ENCODE data around the gene MCMBP. TPM values are rescaled to one million over a fixed set of nuclear protein-coding genes. Genes with fewer than 3 reads are reported as not detected.

MCMBP gene
- polyA plus RNA-seq, 1 donor (not counting 4 experiments of a cell fraction or from before 2014, with no cell fraction given), result 74.4 TPM

- Histone ChIP-seq H3K4me3 (ENCODE audit: control insufficient read depth in 2 of 3, extremely low read depth in 1 of 3, insufficient read depth in 2 of 3, low read depth in 1 of 3, low read length in 3 of 3) (no peak overlapping the region), H3K79me2 (ENCODE audit: control insufficient read depth, insufficient read depth, low read length) (peaks cover 80% of the 10 kb centered on the region), H2AFZ (ENCODE audit: control insufficient read depth, low read length) (no peak overlapping the region), H3K9me1 (ENCODE audit: control insufficient read depth, extremely low read depth, insufficient read depth, low read length) (no peaks in the 10 kb centered on the region), H4K20me1 (ENCODE audit: control insufficient read depth, extremely low read depth, insufficient read depth, low read length) (peaks cover 6% of the 10 kb centered on the region), H3K9ac (ENCODE audit: control insufficient read depth, extremely low read depth, insufficient read depth, low read length) (no peak overlapping the region), H3K27ac (ENCODE audit: control insufficient read depth, insufficient read depth, low read length) (no peak overlapping the region), H3K4me1 (ENCODE audit: control insufficient read depth, extremely low read depth, insufficient read depth, low read length) (peaks cover 3% of the 10 kb centered on the region), H3K27me3 (ENCODE audit: control insufficient read depth, extremely low read depth, insufficient read depth, low read length) (no peaks in the 10 kb centered on the region), H3K9me3 (ENCODE audit: control insufficient read depth, low read depth, low read length) (no peaks in the 10 kb centered on the region), H3K36me3 (ENCODE audit: control insufficient read depth in 2 of 2, extremely low read depth in 1 of 2, insufficient read depth in 2 of 2, low read length in 2 of 2) (peaks cover 1 to 15% of the 10 kb centered on the region in 2 experiments), H3K4me2 (ENCODE audit: control insufficient read depth, extremely low read depth, insufficient read depth, low read depth, low read length) (no peak overlapping the region)
- DNase-seq (ENCODE audit: low read depth, low spot score) (no peak), FAIRE-seq (peak; percentile 20)
- dilution Hi-C loops (cut with MboI; ENCODE audit: extremely low pct_ligation_motif_present, low sequenced_read_pairs), result no loop called here
- TF ChIP-seq CTCF (optimal IDR thresholded peaks at IDR 0.05 in 1 of 3, IDR thresholded peaks at IDR 0.05 in 1 of 3, conservative IDR thresholded peaks at IDR 0.05 in 1 of 3; ENCODE audit: extremely low read depth in 1 of 3, insufficient read depth in 2 of 3, low read length in 3 of 3) (no peak), EZH2 (IDR thresholded peaks at IDR 0.05; ENCODE audit: low read length) (no peak)
Measured at GRCh38 chr10:119860866-119861607, 11.6 kb downstream of the MCMBP start.

- peaks cover 66% of the 10 kb centered on the region for H3K79me2 ChIP-seq (ENCODE audit: control insufficient read depth, insufficient read depth, low read length)
- DNase-seq (ENCODE audit: low read depth, low spot score), result no peak
Measured at GRCh38 chr10:119859420-119860258, 13.0 kb downstream of the MCMBP start.

More at GRCh38 chr10:119859420-119860258, 13.0 kb downstream of the MCMBP start:
- Histone ChIP-seq H3K9me1 (ENCODE audit: control insufficient read depth, extremely low read depth, insufficient read depth, low read length) (no peaks in the 10 kb centered on the region), H3K9me3 (ENCODE audit: control insufficient read depth, low read depth, low read length) (no peaks in the 10 kb centered on the region), H3K4me1 (ENCODE audit: control insufficient read depth, extremely low read depth, insufficient read depth, low read length) (peaks cover 3% of the 10 kb centered on the region), H4K20me1 (ENCODE audit: control insufficient read depth, extremely low read depth, insufficient read depth, low read length) (peaks cover 3% of the 10 kb centered on the region), H3K9ac (ENCODE audit: control insufficient read depth, extremely low read depth, insufficient read depth, low read length) (no peak overlapping the region), H3K4me3 (ENCODE audit: control insufficient read depth in 2 of 3, extremely low read depth in 1 of 3, insufficient read depth in 2 of 3, low read depth in 1 of 3, low read length in 3 of 3) (no peak overlapping the region), H3K27me3 (ENCODE audit: control insufficient read depth, extremely low read depth, insufficient read depth, low read length) (no peaks in the 10 kb centered on the region), H2AFZ (ENCODE audit: control insufficient read depth, low read length) (no peak overlapping the region), H3K27ac (ENCODE audit: control insufficient read depth, insufficient read depth, low read length) (no peak overlapping the region), H3K36me3 (ENCODE audit: control insufficient read depth in 2 of 2, extremely low read depth in 1 of 2, insufficient read depth in 2 of 2, low read length in 2 of 2) (peaks cover 1 to 15% of the 10 kb centered on the region in 2 experiments), H3K4me2 (ENCODE audit: control insufficient read depth, extremely low read depth, insufficient read depth, low read depth, low read length) (no peak overlapping the region)
- peak; percentile 82 for FAIRE-seq
- dilution Hi-C loops (cut with MboI; ENCODE audit: extremely low pct_ligation_motif_present, low sequenced_read_pairs), result no loop called here
- TF ChIP-seq CTCF (optimal IDR thresholded peaks at IDR 0.05 in 1 of 3, IDR thresholded peaks at IDR 0.05 in 1 of 3, conservative IDR thresholded peaks at IDR 0.05 in 1 of 3; ENCODE audit: extremely low read depth in 1 of 3, insufficient read depth in 2 of 3, low read length in 3 of 3), result peak in 2 of 3 experiments; percentile 25 to 34
- TF ChIP-seq EZH2 (IDR thresholded peaks at IDR 0.05; ENCODE audit: low read length), result no peak
